Measurements from ENCODE around the gene LAMB3. TPM values are rescaled to one million over a fixed set of nuclear protein-coding genes. Genes with fewer than 3 reads are reported as not detected.
A peak's percentile ranks its signal among the peaks of the same experiment; 100 is the strongest.

Gene LAMB3
- total RNA-seq, 1 donor from 2014 or later, result 4.2 TPM

- H3K4me1 Mint-ChIP-seq (ENCODE audit: low read depth, unreplicated experiment), result peaks cover 11% of the 10 kb centered on the region
Observed at GRCh38 chr1:209662879-209663327, 10.7 kb upstream of the LAMB3 start.

GRCh38 chr1:209661071-209661470 is 8.8 kb upstream of the LAMB3 start:
- Mint-ChIP-seq H3K4me1 (ENCODE audit: low read depth, unreplicated experiment) (peaks cover 11% of the 10 kb centered on the region), H3K36me3 (ENCODE audit: low read depth, unreplicated experiment) (no peaks in the 10 kb centered on the region), H3K27me3 (ENCODE audit: low read depth, unreplicated experiment) (peaks cover 28% of the 10 kb centered on the region), H3K27ac (ENCODE audit: unreplicated experiment) (no peak overlapping the region), H3K9me3 (ENCODE audit: unreplicated experiment) (no peaks in the 10 kb centered on the region), H3K4me3 (ENCODE audit: unreplicated experiment) (no peak overlapping the region)
- no peaks in the 10 kb centered on the region for H3K9me3 ChIP-seq (ENCODE audit: insufficient read depth, low read depth, low read length)
- no peak overlapping the region for H3K27ac ChIP-seq (ENCODE audit: low read depth, low read length)
- no peak for FAIRE-seq
- H3K27me3 ChIP-seq (ENCODE audit: insufficient read depth, low read length), result no peaks in the 10 kb centered on the region
- no peak for DNase-seq (ENCODE audit: low read depth)
- no peaks in the 10 kb centered on the region for H3K79me2 ChIP-seq (ENCODE audit: insufficient read depth, low read length)
- no peaks in the 10 kb centered on the region for H4K20me1 ChIP-seq (ENCODE audit: insufficient read depth, low read length)
- no peak overlapping the region for H3K4me3 ChIP-seq (ENCODE audit: insufficient read depth, low read depth, low read length)
- H3K4me1 ChIP-seq (ENCODE audit: insufficient read depth, low read length), result peaks cover 11% of the 10 kb centered on the region
- H3K4me2 ChIP-seq (ENCODE audit: low read length), result no peak overlapping the region
- H3K36me3 ChIP-seq (ENCODE audit: insufficient read depth, low read length), result no peaks in the 10 kb centered on the region
- H3K9ac ChIP-seq (ENCODE audit: low read length), result no peak overlapping the region
- TF ChIP-seq CTCF (IDR thresholded peaks at IDR 0.05; ENCODE audit: insufficient read depth, low read depth, low read length), result no peak
- no peak for TF ChIP-seq EZH2 (IDR thresholded peaks at IDR 0.05; ENCODE audit: insufficient read depth, low read length)
- H2AFZ ChIP-seq (ENCODE audit: low read depth, low read length), result no peak overlapping the region

More at GRCh38 chr1:209662879-209663327, 10.7 kb upstream of the LAMB3 start:
- no peaks in the 10 kb centered on the region for H3K36me3 Mint-ChIP-seq (ENCODE audit: low read depth, unreplicated experiment)
- H3K27me3 ChIP-seq (ENCODE audit: insufficient read depth, low read length), result peaks cover 6% of the 10 kb centered on the region
- H3K9me3 ChIP-seq (ENCODE audit: insufficient read depth, low read depth, low read length), result no peaks in the 10 kb centered on the region
- no peak overlapping the region for H3K4me3 ChIP-seq (ENCODE audit: insufficient read depth, low read depth, low read length)
- peaks cover 23% of the 10 kb centered on the region for H3K27me3 Mint-ChIP-seq (ENCODE audit: low read depth, unreplicated experiment)
- no peak overlapping the region for H3K4me2 ChIP-seq (ENCODE audit: low read length)
- FAIRE-seq (no peak), DNase-seq (ENCODE audit: low read depth) (no peak)
- no peaks in the 10 kb centered on the region for H4K20me1 ChIP-seq (ENCODE audit: insufficient read depth, low read length)
- no peak overlapping the region for H3K27ac ChIP-seq (ENCODE audit: low read depth, low read length)
- H3K79me2 ChIP-seq (ENCODE audit: insufficient read depth, low read length), result no peaks in the 10 kb centered on the region
- no peaks in the 10 kb centered on the region for H3K36me3 ChIP-seq (ENCODE audit: insufficient read depth, low read length)
- TF ChIP-seq EZH2 (IDR thresholded peaks at IDR 0.05; ENCODE audit: insufficient read depth, low read length), result no peak
- TF ChIP-seq CTCF (IDR thresholded peaks at IDR 0.05; ENCODE audit: insufficient read depth, low read depth, low read length), result no peak
- H3K9ac ChIP-seq (ENCODE audit: low read length), result no peak overlapping the region
- no peaks in the 10 kb centered on the region for H3K9me3 Mint-ChIP-seq (ENCODE audit: unreplicated experiment)
- H3K4me1 ChIP-seq (ENCODE audit: insufficient read depth, low read length), result peaks cover 7% of the 10 kb centered on the region
- H3K4me3 Mint-ChIP-seq (ENCODE audit: unreplicated experiment), result no peak overlapping the region
- H2AFZ ChIP-seq (ENCODE audit: low read depth, low read length), result no peak overlapping the region
- no peak overlapping the region for H3K27ac Mint-ChIP-seq (ENCODE audit: unreplicated experiment)

DNA sequence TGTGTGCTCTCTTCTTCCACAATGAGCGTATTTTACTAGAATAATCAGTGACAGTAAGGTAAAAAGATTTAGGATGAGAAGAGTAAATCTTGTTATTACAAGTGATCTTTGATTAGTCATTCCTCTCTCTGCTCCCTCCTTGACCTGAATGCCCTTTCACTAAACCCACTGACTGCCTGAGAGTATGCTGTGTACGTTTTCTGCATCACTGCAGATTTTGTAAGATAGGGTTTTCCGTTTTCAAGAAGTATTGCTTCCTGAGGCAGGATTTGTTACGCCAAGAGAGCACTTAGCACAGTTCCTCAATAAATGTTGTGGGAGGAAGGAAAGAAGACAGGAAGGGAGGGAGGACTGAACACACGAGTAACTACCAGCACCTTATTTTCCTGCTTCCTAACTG is 7.7 kb upstream of the LAMB3 start:
- Mint-ChIP-seq H3K27ac (ENCODE audit: unreplicated experiment) (no peak overlapping the region), H3K36me3 (ENCODE audit: low read depth, unreplicated experiment) (no peaks in the 10 kb centered on the region), H3K27me3 (ENCODE audit: low read depth, unreplicated experiment) (peaks cover 29% of the 10 kb centered on the region), H3K4me3 (ENCODE audit: unreplicated experiment) (no peak overlapping the region), H3K4me1 (ENCODE audit: low read depth, unreplicated experiment) (peaks cover 13% of the 10 kb centered on the region), H3K9me3 (ENCODE audit: unreplicated experiment) (no peaks in the 10 kb centered on the region)
- no peaks in the 10 kb centered on the region for H3K27me3 ChIP-seq (ENCODE audit: insufficient read depth, low read length)
- no peaks in the 10 kb centered on the region for H4K20me1 ChIP-seq (ENCODE audit: insufficient read depth, low read length)
- no peak overlapping the region for H2AFZ ChIP-seq (ENCODE audit: low read depth, low read length)
- H3K9me3 ChIP-seq (ENCODE audit: insufficient read depth, low read depth, low read length), result no peaks in the 10 kb centered on the region
- no peak overlapping the region for H3K4me3 ChIP-seq (ENCODE audit: insufficient read depth, low read depth, low read length)
- H3K4me2 ChIP-seq (ENCODE audit: low read length), result peak overlapping the region; percentile 1
- H3K27ac ChIP-seq (ENCODE audit: low read depth, low read length), result no peak overlapping the region
- no peak for DNase-seq (ENCODE audit: low read depth)
- no peaks in the 10 kb centered on the region for H3K36me3 ChIP-seq (ENCODE audit: insufficient read depth, low read length)
- no peaks in the 10 kb centered on the region for H3K79me2 ChIP-seq (ENCODE audit: insufficient read depth, low read length)
- TF ChIP-seq CTCF (IDR thresholded peaks at IDR 0.05; ENCODE audit: insufficient read depth, low read depth, low read length), result no peak
- no peak for TF ChIP-seq EZH2 (IDR thresholded peaks at IDR 0.05; ENCODE audit: insufficient read depth, low read length)
- H3K4me1 ChIP-seq (ENCODE audit: insufficient read depth, low read length), result peaks cover 11% of the 10 kb centered on the region
- no peak for FAIRE-seq
- H3K9ac ChIP-seq (ENCODE audit: low read length), result no peak overlapping the region

Data from astrocyte (in vitro differentiated cells and primary cell).